LHCN-M2 (cell line): ENCODE results near the gene NUP54. TPM values are rescaled to one million over a fixed set of nuclear protein-coding genes. Genes with fewer than 3 reads are reported as not detected.
A peak's percentile ranks its signal among the peaks of the same experiment; 100 is the strongest.

Experiments used
- DNase-seq: peaks from one replicate; pipeline ENCODE4 v3.0.0-alpha.2; 2012; ENCODE audit warnings: low read depth
- total RNA-seq: library from RNA; depleted of rRNA; stranded (reverse); fragments of >200 nt; gene quantifications from 2 replicates; pipeline ENCODE4 v1.2.3, GENCODE V29; 2014

Gene NUP54
- total RNA-seq, 1 experiment from 2014 or later: 48.2 TPM

GRCh38 chr4:76147454-76148141 lies 599 bp downstream of the NUP54 start:
- peak; percentile 79 for DNase-seq

GRCh38 chr4:76144546-76144945 lies 3.7 kb downstream of the NUP54 start:
- no peak for DNase-seq

GRCh38 chr4:76141241-76141640 lies 7.0 kb downstream of the NUP54 start:
- DNase-seq: no peak

GRCh38 chr4:76127754-76128153 lies 20.4 kb downstream of the NUP54 start:
- no peak for DNase-seq

- DNase-seq: no peak
Observed at GRCh38 chr4:76125816-76126215, 22.4 kb downstream of the NUP54 start.

GRCh38 chr4:76120199-76120598 lies 28.0 kb downstream of the NUP54 start:
- DNase-seq: peak; percentile 35

- DNase-seq: no peak
Observed at GRCh38 chr4:76117536-76117935, 30.7 kb downstream of the NUP54 start.

- DNase-seq: no peak
Observed at GRCh38 chr4:76116821-76117220, 31.4 kb downstream of the NUP54 start.

GRCh38 chr4:76108467-76109181 lies 39.6 kb downstream of the NUP54 start:
- peak; percentile 56 for DNase-seq

GRCh38 chr4:76106442-76106841 lies 41.8 kb downstream of the NUP54 start:
- DNase-seq: no peak

- DNase-seq: peak; percentile 11
Observed at GRCh38 chr4:76105652-76106051, 42.5 kb downstream of the NUP54 start.

GRCh38 chr4:76096076-76096475 lies 52.1 kb downstream of the NUP54 start:
- DNase-seq: no peak

- no peak for DNase-seq
Observed at GRCh38 chr4:76095568-76095967, 52.6 kb downstream of the NUP54 start.

GRCh38 chr4:76091052-76091451 lies 57.1 kb downstream of the NUP54 start:
- DNase-seq: no peak

GRCh38 chr4:76090241-76090691 lies 57.9 kb downstream of the NUP54 start:
- peak; percentile 15 for DNase-seq

GRCh38 chr4:76088719-76089118 lies 59.5 kb downstream of the NUP54 start:
- no peak for DNase-seq

GRCh38 chr4:76087007-76087769 lies 61.0 kb downstream of the NUP54 start:
- peak; percentile 75 for DNase-seq

- DNase-seq: no peak
Observed at GRCh38 chr4:76084542-76084941, 63.7 kb downstream of the NUP54 start.

GRCh38 chr4:76083386-76083988 lies 64.7 kb downstream of the NUP54 start:
- DNase-seq: no peak

- DNase-seq: peak; percentile 31
Observed at GRCh38 chr4:76078033-76078613, 70.1 kb downstream of the NUP54 start.

- DNase-seq: no peak
Observed at GRCh38 chr4:76074993-76075600, 73.1 kb downstream of the NUP54 start.
